Liver (tissue), 9 donors: ENCODE results near the gene PLXND1. TPM values are rescaled to one million over a fixed set of nuclear protein-coding genes. Genes with fewer than 3 reads are reported as not detected.

Experiments
- DNase-seq: peaks from one replicate; pipeline ENCODE4 v3.0.0-alpha.2; 2017; ENCODE audit warnings: low spot score
- H3K27ac ChIP-seq, 2 donors: one replicate each; pipeline ENCODE4 v1.7.0; 2013; ENCODE audit warnings: inconsistent platforms in 2 of 2, low read length in 2 of 2, control low read depth in 1 of 2, low read depth in 1 of 2, mild to moderate bottlenecking in 1 of 2
- H3K27me3 ChIP-seq, 4 donors: one replicate each; pipeline versions ENCODE4 v1.6.1 to v1.7.0; 2013; ENCODE audit warnings: low read length in 3 of 4, inconsistent platforms in 1 of 4, mild to moderate bottlenecking in 1 of 4, moderate library complexity in 1 of 4; ENCODE audit not compliant: control insufficient read depth in 4 of 4, insufficient read depth in 4 of 4
- H3K36me3 ChIP-seq, 4 donors: one replicate each; pipeline versions ENCODE4 v1.6.1 to v1.7.0; 2013; ENCODE audit warnings: low read length in 3 of 4, mild to moderate bottlenecking in 3 of 4, low read depth in 1 of 4, moderate library complexity in 1 of 4; ENCODE audit not compliant: control insufficient read depth in 4 of 4, insufficient read depth in 3 of 4
- H3K4me1 ChIP-seq, 4 donors: one replicate each; pipeline versions ENCODE4 v1.6.1 to v1.7.0; 2013; ENCODE audit warnings: low read length in 3 of 4, mild to moderate bottlenecking in 3 of 4, moderate library complexity in 1 of 4; ENCODE audit not compliant: control insufficient read depth in 4 of 4, insufficient read depth in 4 of 4
- H3K4me3 ChIP-seq, 3 donors: one replicate each; pipeline versions ENCODE4 v1.6.1 to v1.7.0; 2013; ENCODE audit warnings: low read length in 3 of 3, control low read depth in 1 of 3, low read depth in 1 of 3, mild to moderate bottlenecking in 1 of 3
- H3K9ac ChIP-seq, 2 donors: one replicate each; pipeline ENCODE4 v1.7.0; 2013; ENCODE audit warnings: low read length in 2 of 2, mild to moderate bottlenecking in 2 of 2, moderate library complexity in 2 of 2, control low read depth in 1 of 2, low read depth in 1 of 2
- H3K9me3 ChIP-seq, 4 donors: one replicate each; pipeline versions ENCODE4 v1.6.1 to v1.7.0; 2013; ENCODE audit warnings: low read length in 3 of 4; ENCODE audit not compliant: control insufficient read depth in 4 of 4
- CTCF ChIP-seq: fragments of 150-350 bp; IDR thresholded peaks from 2 replicates; pipeline ENCODE4 v1.5.1; 2017; ENCODE audit warnings: improper control_type of control experiment, low read depth, low read length; ENCODE audit not compliant: missing input control
- FOXA1 ChIP-seq: IDR thresholded peaks from 2 replicates; pipeline ENCODE4 v1.6.1; 2016; ENCODE audit warnings: antibody characterized with exemption
- FOXA2 ChIP-seq: IDR thresholded peaks from 2 replicates; pipeline ENCODE4 v1.6.1; 2016; ENCODE audit warnings: antibody characterized with exemption
- GABPA ChIP-seq, 2 donors: IDR thresholded peaks in 1 of 2; conservative IDR thresholded peaks in 1 of 2; 2 replicates each; pipeline ENCODE4 v1.6.1; 2016; ENCODE audit warnings: antibody characterized with exemption in 2 of 2, mild to moderate bottlenecking in 1 of 2, moderate library complexity in 1 of 2
- HNF4G ChIP-seq: IDR thresholded peaks from 2 replicates; pipeline ENCODE4 v1.6.1; 2016; ENCODE audit warnings: antibody characterized with exemption
- JUND ChIP-seq, 2 donors: IDR thresholded peaks; 2 replicates each; pipeline ENCODE4 v1.6.1; 2016; ENCODE audit warnings: antibody characterized with exemption in 2 of 2
- NR2F2 ChIP-seq: IDR thresholded peaks from 2 replicates; pipeline ENCODE4 v1.6.1; 2016; ENCODE audit warnings: antibody characterized with exemption
- RAD21 ChIP-seq, 2 donors: IDR thresholded peaks; 2 replicates each; pipeline ENCODE4 v1.6.1; 2016; ENCODE audit warnings: antibody characterized with exemption in 2 of 2, mild to moderate bottlenecking in 2 of 2
- RXRA ChIP-seq, 2 donors: IDR thresholded peaks; 2 replicates each; pipeline ENCODE4 v1.6.1; 2017 to 2018; ENCODE audit warnings: antibody characterized with exemption in 2 of 2, mild to moderate bottlenecking in 1 of 2
- YY1 ChIP-seq: IDR thresholded peaks from 2 replicates; pipeline ENCODE4 v1.6.1; 2016; ENCODE audit warnings: antibody characterized with exemption, mild to moderate bottlenecking
- ZBTB33 ChIP-seq: IDR thresholded peaks from 2 replicates; pipeline ENCODE4 v1.6.1; 2016; ENCODE audit warnings: antibody characterized with exemption
- WGBS: extraction: QIAGEN DNeasy Blood & Tissue Kit; methylation state at CpG from one replicate; pipeline ENCODE4 v1.1.7; 2013; 5-methylcytosine and 5-hydroxymethylcytosine counted together
- polyA plus RNA-seq, 2 donors: library from polyadenylated mRNA; stranded (reverse) in 1 of 2; unstranded in 1 of 2; fragments of 200-250 nt in 1 of 2; fragments of >200 nt in 1 of 2; fragmentation: Nextera tagmentation in 1 of 2; extraction: Ambion mirVana in 1 of 2; gene quantifications; one replicate each; pipeline versions ENCODE4 v1.2.1 to v1.2.3, GENCODE V29; 2013 to 2015
- total RNA-seq, 2 donors: library from RNA; depleted of rRNA; stranded (reverse); fragments of >200 nt; gene quantifications; one replicate each; pipeline ENCODE4 v1.2.3, GENCODE V29; 2014
- TF ChIP-seq, protein P1 (sequence below): IDR thresholded peaks from 2 replicates; pipeline ENCODE4 v1.6.1; 2016; ENCODE audit warnings: antibody characterized with exemption
- TF ChIP-seq, protein P2 (sequence below): IDR thresholded peaks from 2 replicates; pipeline ENCODE4 v1.6.1; 2016; ENCODE audit warnings: antibody characterized with exemption
- donor health status: healthy.
- donor health status: healthy.
- donor health status: healthy.
- donor health status: healthy.
- donor health status: healthy.

Gene PLXND1
- total and polyA plus RNA-seq, 4 donors: 10.4 to 50.2 (median 32.8) TPM

- Histone ChIP-seq H3K4me1 (no peaks in the 10 kb centered on the region), H3K9me3 (no peaks in the 10 kb centered on the region), H3K27ac (no peak overlapping the region), H3K27me3 (no peaks in the 10 kb centered on the region), H3K9ac (no peak overlapping the region), H3K4me3 (no peak overlapping the region), H3K36me3 (no peaks in the 10 kb centered on the region)
- DNase-seq: no peak
- 95% methylated on average over 4 of the region's 4 CpGs for WGBS
- TF ChIP-seq FOXA2 (no peak), ZBTB33 (no peak), YY1 (no peak), HNF4G (no peak), GABPA (IDR thresholded peaks at IDR 0.05 in 1 of 2, conservative IDR thresholded peaks at IDR 0.05 in 1 of 2) (no peak), NR2F2 (no peak), JUND (IDR thresholded peaks at IDR 0.05) (no peak)
Observed at GRCh38 chr3:129635656-129636055, 29.2 kb upstream of the PLXND1 start.

GRCh38 chr3:129633751-129634481 lies 27.4 kb upstream of the PLXND1 start:
- 88% methylated on average over 10 of the region's 10 CpGs for WGBS
- H3K27ac ChIP-seq: no peak overlapping the region

GRCh38 chr3:129632977-129633376 lies 26.5 kb upstream of the PLXND1 start:
- Histone ChIP-seq H3K27ac (no peak overlapping the region), H3K36me3 (no peaks in the 10 kb centered on the region), H3K4me3 (no peak overlapping the region), H3K27me3 (no peaks in the 10 kb centered on the region), H3K9ac (no peak overlapping the region), H3K4me1 (peaks cover 2 to 4% (median 3%) of the 10 kb centered on the region in 4 donors), H3K9me3 (no peaks in the 10 kb centered on the region)
- 91% methylated on average over 10 of the region's 10 CpGs for WGBS
- no peak for DNase-seq
- no peak for TF ChIP-seq JUND (IDR thresholded peaks at IDR 0.05)
- TF ChIP-seq, protein P1, sequence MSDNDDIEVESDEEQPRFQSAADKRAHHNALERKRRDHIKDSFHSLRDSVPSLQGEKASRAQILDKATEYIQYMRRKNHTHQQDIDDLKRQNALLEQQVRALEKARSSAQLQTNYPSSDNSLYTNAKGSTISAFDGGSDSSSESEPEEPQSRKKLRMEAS: no peak
- no peak for TF ChIP-seq CTCF
- TF ChIP-seq FOXA1: no peak
- TF ChIP-seq, protein P2, sequence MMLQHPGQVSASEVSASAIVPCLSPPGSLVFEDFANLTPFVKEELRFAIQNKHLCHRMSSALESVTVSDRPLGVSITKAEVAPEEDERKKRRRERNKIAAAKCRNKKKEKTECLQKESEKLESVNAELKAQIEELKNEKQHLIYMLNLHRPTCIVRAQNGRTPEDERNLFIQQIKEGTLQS: no peak
- no peak for TF ChIP-seq RXRA (IDR thresholded peaks at IDR 0.05)
- no peak for TF ChIP-seq GABPA (IDR thresholded peaks at IDR 0.05 in 1 of 2, conservative IDR thresholded peaks at IDR 0.05 in 1 of 2)
- TF ChIP-seq RAD21 (IDR thresholded peaks at IDR 0.05): no peak
- no peak for TF ChIP-seq HNF4G

More at GRCh38 chr3:129633751-129634481, 27.4 kb upstream of the PLXND1 start:
- Histone ChIP-seq H3K36me3 (no peaks in the 10 kb centered on the region), H3K9ac (no peak overlapping the region), H3K4me3 (no peak overlapping the region), H3K4me1 (no peaks in the 10 kb centered on the region), H3K27me3 (no peaks in the 10 kb centered on the region), H3K9me3 (no peaks in the 10 kb centered on the region)
- TF ChIP-seq RXRA (IDR thresholded peaks at IDR 0.05) (no peak), CTCF (no peak)
- no peak for DNase-seq
